Measurements from ENCODE around the gene FBXO17.

DNA sequence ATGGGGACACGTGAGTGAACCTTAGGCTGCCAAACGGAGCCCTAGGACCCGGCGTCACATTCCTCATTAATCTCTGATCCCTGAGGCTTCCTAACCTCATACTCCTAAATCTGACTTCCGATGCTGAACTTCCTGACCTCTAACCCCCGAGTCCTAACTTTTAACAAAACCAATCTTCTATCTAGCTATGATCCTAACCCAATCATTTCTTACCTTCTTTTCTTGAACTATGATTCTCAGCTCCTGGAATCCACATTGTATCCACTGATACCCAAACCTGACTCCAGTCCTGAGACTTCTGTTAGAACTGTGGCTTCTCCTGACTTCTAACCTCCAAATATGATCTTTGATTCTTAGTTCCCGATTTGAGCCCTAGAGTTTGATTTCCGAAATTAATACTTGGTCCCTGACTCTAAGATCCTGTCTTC is 75.3 kb downstream of the FBXO17 start:
- TF ChIP-seq, protein P1, sequence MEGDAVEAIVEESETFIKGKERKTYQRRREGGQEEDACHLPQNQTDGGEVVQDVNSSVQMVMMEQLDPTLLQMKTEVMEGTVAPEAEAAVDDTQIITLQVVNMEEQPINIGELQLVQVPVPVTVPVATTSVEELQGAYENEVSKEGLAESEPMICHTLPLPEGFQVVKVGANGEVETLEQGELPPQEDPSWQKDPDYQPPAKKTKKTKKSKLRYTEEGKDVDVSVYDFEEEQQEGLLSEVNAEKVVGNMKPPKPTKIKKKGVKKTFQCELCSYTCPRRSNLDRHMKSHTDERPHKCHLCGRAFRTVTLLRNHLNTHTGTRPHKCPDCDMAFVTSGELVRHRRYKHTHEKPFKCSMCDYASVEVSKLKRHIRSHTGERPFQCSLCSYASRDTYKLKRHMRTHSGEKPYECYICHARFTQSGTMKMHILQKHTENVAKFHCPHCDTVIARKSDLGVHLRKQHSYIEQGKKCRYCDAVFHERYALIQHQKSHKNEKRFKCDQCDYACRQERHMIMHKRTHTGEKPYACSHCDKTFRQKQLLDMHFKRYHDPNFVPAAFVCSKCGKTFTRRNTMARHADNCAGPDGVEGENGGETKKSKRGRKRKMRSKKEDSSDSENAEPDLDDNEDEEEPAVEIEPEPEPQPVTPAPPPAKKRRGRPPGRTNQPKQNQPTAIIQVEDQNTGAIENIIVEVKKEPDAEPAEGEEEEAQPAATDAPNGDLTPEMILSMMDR (IDR thresholded peaks at IDR 0.05) = no peak
- TF ChIP-seq, protein P2, sequence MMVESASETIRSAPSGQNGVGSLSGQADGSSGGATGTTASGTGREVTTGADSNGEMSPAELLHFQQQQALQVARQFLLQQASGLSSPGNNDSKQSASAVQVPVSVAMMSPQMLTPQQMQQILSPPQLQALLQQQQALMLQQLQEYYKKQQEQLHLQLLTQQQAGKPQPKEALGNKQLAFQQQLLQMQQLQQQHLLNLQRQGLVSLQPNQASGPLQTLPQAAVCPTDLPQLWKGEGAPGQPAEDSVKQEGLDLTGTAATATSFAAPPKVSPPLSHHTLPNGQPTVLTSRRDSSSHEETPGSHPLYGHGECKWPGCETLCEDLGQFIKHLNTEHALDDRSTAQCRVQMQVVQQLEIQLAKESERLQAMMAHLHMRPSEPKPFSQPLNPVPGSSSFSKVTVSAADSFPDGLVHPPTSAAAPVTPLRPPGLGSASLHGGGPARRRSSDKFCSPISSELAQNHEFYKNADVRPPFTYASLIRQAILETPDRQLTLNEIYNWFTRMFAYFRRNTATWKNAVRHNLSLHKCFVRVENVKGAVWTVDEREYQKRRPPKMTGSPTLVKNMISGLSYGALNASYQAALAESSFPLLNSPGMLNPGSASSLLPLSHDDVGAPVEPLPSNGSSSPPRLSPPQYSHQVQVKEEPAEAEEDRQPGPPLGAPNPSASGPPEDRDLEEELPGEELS (CRISPR knock-in tag; IDR thresholded peaks at IDR 0.05) = no peak
- no peak for TF ChIP-seq ZNF423 (CRISPR knock-in tag; IDR thresholded peaks at IDR 0.05)
- TF ChIP-seq FOXK1 (CRISPR knock-in tag; IDR thresholded peaks at IDR 0.05) = no peak

Data from WTC11 (cell line).